ENCODE data around the gene GPRC5A.

Gene GPRC5A

DNA sequence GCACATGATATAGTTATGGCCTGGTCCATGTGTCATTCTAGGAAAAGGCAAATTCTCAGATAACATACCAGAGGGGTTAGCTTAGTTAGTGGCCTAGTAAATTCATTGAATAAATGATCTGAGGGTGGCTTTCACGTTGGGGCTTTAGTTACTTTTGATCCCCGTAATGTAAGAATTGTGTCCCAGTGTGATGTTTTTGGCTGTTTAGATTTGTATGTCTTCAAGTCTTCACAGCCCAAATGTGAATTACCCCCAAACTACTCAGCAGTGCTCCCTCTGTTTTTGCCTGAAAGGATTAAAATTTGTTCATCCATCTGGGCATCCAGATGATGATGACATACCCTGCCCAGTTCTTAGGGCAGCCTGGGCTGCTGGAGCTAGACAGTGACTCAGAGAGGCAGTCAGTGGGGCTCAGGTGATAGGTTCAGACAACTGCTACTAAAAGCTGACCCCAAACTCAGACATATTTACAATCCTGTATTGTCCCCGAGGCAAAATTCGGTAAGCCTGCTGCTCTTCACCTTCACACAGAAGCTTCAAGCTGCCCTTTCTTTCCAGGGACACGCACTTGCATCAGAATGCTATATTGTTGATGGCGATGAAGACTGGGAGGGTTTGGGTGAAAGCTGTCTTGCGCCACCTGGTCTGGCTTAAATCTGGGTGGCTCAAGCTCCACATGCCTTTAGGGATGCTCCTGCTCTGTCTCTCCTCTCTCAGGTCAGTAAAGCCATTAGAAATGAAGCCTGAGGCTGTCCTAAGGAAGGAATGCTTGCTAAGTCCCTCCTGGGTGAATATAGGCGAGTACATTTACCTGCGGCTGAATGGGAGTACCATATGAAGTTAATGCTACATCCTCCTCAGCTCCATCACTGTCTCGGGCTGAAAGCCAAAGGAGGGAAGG, 50.3 kb downstream of the GPRC5A start:
- Histone ChIP-seq H3K36me3 (replicated peaks; ENCODE audit: insufficient read depth, low read length) (no peaks in the 10 kb centered on the region; the same call in 1 of the 2 replicates), H3K4me1 (ENCODE audit: low read length) (peaks cover 16% of the 10 kb centered on the region), H3K9me3 (replicated peaks; ENCODE audit: insufficient read depth, low read length) (no peaks in the 10 kb centered on the region), H3F3A (ENCODE audit: insufficient read depth, low read length) (no peaks in the 10 kb centered on the region; the same call in 1 of the 2 replicates), H3K4me3 (ENCODE audit: low read length) (no peak overlapping the region), H3K4me2 (ENCODE audit: low read depth, low read length) (no peak overlapping the region), H3K27ac (ENCODE audit: low read length) (no peak overlapping the region), H3K27me3 (replicated peaks; ENCODE audit: insufficient read depth, low read length) (no peaks in the 10 kb centered on the region), H4K20me1 (ENCODE audit: insufficient read depth, low read length) (no peaks in the 10 kb centered on the region), H3K9ac (ENCODE audit: low read length) (no peak overlapping the region), H2AFZ (ENCODE audit: low read length) (no peak overlapping the region), H3K79me2 (ENCODE audit: low read length) (peaks cover 27% of the 10 kb centered on the region), H3K9me2 (replicated peaks; ENCODE audit: insufficient read depth, low read length) (no peaks in the 10 kb centered on the region)
- TF ChIP-seq EZH2 (optimal IDR thresholded peaks at IDR 0.05; ENCODE audit: low read depth, low read length) (no peak), EZH2phosphoT487 (IDR thresholded peaks at IDR 0.05; ENCODE audit: low read length) (no peak), CTCF (IDR thresholded peaks at IDR 0.05; ENCODE audit: low read length) (no peak)
- DNase-seq: no peak

DNA sequence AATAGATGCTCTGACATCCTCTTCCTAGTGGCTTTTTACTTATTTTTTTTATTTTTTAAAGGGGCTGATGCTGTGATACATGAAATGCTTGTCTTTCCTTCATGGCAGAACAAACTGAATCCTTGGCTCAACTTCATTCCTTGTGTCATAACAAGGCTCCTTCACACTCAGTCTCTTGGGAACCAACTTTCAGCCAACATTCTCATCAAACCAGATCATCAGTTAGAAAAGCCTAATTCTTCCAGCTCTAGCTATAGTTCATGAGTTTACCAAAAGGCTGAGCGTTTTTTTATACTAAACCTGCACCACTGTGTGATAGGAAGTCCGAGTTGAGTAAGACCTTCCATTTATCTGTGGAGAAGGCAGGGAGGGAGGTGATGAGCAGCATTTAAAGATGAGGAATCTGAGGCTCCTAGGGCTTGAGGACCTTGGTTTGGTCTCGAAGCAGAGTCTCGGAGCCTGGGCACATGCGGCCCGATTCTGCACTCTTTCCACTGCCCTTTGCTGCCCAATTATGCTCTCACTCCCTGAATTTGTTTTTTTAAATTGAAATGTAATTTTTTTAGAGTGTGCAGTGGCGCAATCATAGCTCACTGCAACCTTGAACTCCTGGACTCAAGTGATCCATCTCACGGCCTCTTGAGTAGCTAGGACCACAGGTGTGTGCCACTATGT, 52.4 kb downstream of the GPRC5A start:
- H3K27me3 ChIP-seq (replicated peaks; ENCODE audit: insufficient read depth, low read length): no peaks in the 10 kb centered on the region
- no peak for DNase-seq
- H3K9ac ChIP-seq (ENCODE audit: low read length): no peak overlapping the region
- no peaks in the 10 kb centered on the region for H4K20me1 ChIP-seq (ENCODE audit: insufficient read depth, low read length)
- TF ChIP-seq EZH2 (optimal IDR thresholded peaks at IDR 0.05; ENCODE audit: low read depth, low read length) (no peak), CTCF (IDR thresholded peaks at IDR 0.05; ENCODE audit: low read length) (no peak), EZH2phosphoT487 (IDR thresholded peaks at IDR 0.05; ENCODE audit: low read length) (no peak)
- no peak overlapping the region for H2AFZ ChIP-seq (ENCODE audit: low read length)
- H3K9me2 ChIP-seq (replicated peaks; ENCODE audit: insufficient read depth, low read length): no peaks in the 10 kb centered on the region
- no peak overlapping the region for H3K4me2 ChIP-seq (ENCODE audit: low read depth, low read length)
- no peaks in the 10 kb centered on the region; the same call in 1 of the 2 replicates for H3F3A ChIP-seq (ENCODE audit: insufficient read depth, low read length)
- H3K4me3 ChIP-seq (ENCODE audit: low read length): no peak overlapping the region
- no peak overlapping the region for H3K27ac ChIP-seq (ENCODE audit: low read length)
- H3K9me3 ChIP-seq (replicated peaks; ENCODE audit: insufficient read depth, low read length): no peaks in the 10 kb centered on the region
- peaks cover 30% of the 10 kb centered on the region for H3K4me1 ChIP-seq (ENCODE audit: low read length)
- H3K36me3 ChIP-seq (replicated peaks; ENCODE audit: insufficient read depth, low read length): peaks cover 1% of the 10 kb centered on the region; the same call in 1 of the 2 replicates
- H3K79me2 ChIP-seq (ENCODE audit: low read length): peaks cover 45% of the 10 kb centered on the region

DNA sequence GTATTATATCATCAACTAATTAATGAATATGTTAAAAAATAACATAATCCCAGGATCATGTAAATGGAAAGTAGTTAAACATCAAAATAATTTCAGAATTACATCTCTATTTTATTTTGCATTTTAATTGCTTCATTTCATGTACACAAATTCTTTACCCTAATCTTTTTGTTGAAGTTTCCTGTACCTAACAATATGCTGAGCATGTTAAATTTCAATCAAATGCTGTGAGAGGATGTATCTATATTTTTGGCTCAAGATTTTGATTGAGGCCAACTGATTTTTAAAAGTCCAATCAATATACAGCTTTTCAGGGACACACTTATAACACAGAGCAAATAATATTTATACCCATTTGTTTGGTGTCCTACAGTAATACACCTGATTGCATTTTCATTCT, 54.2 kb downstream of the GPRC5A start:
- Histone ChIP-seq H3K9ac (ENCODE audit: low read length) (no peak overlapping the region), H3K36me3 (replicated peaks; ENCODE audit: insufficient read depth, low read length) (peaks cover 2% of the 10 kb centered on the region; the same call in 1 of the 2 replicates), H3K9me2 (replicated peaks; ENCODE audit: insufficient read depth, low read length) (no peaks in the 10 kb centered on the region), H4K20me1 (ENCODE audit: insufficient read depth, low read length) (no peaks in the 10 kb centered on the region), H2AFZ (ENCODE audit: low read length) (no peak overlapping the region), H3K27me3 (replicated peaks; ENCODE audit: insufficient read depth, low read length) (no peaks in the 10 kb centered on the region), H3F3A (ENCODE audit: insufficient read depth, low read length) (no peaks in the 10 kb centered on the region; the same call in 1 of the 2 replicates), H3K4me2 (ENCODE audit: low read depth, low read length) (no peak overlapping the region), H3K9me3 (replicated peaks; ENCODE audit: insufficient read depth, low read length) (no peaks in the 10 kb centered on the region), H3K79me2 (ENCODE audit: low read length) (peaks cover 64% of the 10 kb centered on the region), H3K4me1 (ENCODE audit: low read length) (peaks cover 41% of the 10 kb centered on the region), H3K27ac (ENCODE audit: low read length) (no peak overlapping the region), H3K4me3 (ENCODE audit: low read length) (no peak overlapping the region)
- TF ChIP-seq CTCF (IDR thresholded peaks at IDR 0.05; ENCODE audit: low read length): no peak
- no peak for TF ChIP-seq EZH2 (optimal IDR thresholded peaks at IDR 0.05; ENCODE audit: low read depth, low read length)
- TF ChIP-seq EZH2phosphoT487 (IDR thresholded peaks at IDR 0.05; ENCODE audit: low read length): no peak
- DNase-seq: no peak

Measured in MM.1S (cell line).